Stimulated activated naive CD4-positive, alpha-beta T cell treated with Interleukin-2 at 50 U/mL for 16 hours (primary cell): ENCODE measurements around the gene VWF.

Experiments used
- DNase-seq: peaks from one replicate; lab custom pipeline; 2025; lab: John Stamatoyannopoulos, UW

VWF gene

DNA sequence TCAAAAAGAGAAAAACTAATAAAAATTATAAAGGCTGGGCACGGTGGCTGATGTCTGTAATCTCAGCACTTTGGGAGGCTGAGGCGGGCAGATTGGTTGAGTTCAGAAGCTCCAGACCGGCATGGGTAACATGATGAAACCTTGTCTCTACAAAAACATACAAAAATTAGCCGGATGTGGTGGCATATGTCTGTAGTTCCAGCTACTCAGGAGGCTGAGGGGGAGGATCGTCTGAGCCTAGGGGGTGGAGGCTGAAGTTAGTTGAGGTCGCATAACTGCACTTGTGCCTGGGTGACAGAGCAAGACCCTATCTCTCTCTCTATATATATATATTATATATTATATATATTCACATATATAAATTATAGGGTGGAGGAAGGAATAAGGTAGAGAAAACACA, 146.9 kb downstream of the VWF start:
- DNase-seq, result no peak

DNA sequence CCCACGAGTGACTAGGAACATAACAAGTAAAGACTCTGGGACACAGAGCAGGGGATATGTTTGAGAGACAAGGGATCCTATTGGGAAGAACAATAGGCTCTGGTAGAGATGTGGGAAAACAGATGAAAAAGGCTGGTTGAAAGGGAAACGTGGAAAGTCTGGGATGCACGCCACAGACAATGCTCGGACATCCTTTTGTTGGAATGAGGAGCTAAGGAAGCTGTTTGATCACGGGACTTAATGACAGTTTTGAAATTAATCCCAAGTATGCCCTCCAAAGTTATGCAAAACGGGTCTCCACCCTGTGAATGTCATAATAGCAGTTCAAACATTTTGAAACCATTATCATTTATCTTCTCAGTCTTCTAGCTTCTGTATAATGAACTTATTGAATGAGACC, 147.8 kb downstream of the VWF start:
- no peak for DNase-seq

DNA sequence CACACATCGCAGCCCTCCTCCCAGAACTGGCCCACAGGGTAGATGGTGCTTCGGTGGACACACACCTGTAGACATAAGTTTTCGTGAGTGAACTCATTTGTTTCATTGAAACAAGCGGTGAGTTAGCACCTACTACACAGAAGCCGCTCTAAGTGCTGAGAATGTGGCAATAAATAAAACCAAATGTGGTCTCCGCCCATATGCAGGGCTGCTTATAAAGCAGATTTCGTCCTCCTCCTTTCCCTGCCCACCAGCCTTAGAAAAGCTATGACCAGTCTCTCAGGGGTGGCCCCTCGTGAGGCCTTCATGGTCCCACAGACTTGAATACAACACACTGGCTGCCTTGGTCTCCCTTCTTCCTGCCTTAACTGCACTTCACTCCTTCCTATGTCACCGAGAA, 148.3 kb downstream of the VWF start:
- no peak for DNase-seq

DNA sequence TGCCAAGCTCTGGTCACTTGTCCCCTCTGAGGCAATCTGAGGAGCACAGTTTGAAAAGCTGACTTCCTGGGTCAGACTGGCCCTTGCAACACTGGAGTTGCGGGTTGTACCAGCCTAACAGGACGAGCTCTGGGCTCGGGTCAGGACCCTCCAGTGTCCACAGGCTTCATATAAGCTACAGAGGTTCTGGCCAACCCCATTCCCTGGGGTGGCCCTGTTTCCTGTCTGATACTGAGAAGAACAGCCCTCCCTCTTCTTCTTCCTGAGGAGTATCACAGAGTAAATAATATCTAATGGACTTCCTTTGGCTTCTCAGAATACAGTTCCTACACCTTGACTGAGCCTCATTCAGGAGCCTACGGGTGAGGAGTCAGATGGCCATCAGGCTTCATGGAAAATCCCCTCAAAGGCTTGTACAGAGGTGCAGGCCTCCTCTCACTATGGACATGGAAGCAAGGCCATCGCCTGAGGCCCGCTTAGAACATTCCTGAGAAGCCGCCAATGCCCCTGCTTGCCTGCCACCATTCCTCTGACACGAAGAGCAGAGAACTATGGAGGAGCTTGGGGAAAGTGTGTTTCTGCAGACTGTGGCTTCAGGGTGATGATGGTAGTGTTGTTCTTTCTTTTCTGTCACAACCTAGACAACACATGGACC, 150.9 kb downstream of the VWF start:
- DNase-seq, result no peak

DNA sequence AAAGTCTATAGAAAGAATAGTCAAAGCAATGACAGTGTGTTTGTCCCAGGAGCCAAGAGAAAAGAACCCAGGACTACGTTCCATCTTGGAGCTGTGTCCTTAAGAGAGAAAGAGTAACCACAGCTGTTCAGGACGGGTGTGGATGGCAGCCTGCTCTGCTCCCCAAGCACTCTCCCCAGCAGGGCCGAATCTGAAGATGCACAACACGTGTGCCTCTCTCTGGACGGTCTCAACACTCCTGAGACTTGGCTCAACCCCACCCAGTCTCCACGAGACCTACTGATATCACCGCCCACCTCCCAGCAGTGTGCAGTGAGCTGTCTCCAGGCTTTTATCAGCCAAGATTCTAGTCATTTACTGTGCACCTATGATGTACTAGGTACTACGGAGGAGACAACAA, 152.1 kb downstream of the VWF start:
- DNase-seq, result no peak

DNA sequence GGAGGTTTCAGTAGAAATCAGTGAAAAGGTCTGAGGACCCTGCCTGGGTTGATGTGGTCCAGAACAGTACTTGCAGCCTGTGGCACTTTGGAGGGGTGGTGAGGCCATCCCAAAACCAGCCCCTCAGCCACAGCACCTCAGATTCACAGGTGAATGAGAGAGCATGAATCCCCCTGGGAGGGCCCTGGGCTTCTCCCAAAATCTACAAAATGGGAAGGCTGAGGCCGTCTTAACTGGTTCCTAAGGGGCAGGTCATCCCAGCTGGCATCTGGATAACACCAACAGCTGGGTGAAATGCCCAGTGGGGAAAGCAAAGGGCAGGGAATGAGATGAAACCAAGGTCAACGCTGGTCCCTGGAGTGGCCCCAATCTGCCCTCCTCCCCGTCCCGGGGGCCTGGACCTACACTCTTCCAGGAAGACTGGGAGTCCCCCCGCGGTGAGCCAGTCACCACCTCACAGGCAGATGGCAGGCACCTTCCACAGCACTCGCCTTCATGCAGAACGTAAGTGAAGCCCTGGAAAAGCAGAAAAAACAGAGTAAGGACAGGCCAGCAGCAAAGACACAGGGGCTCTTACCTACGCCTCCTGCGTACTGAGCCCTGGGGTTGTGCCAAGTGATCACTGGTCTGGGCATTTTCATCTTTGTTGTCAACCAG, 153.1 kb downstream of the VWF start:
- no peak for DNase-seq

DNA sequence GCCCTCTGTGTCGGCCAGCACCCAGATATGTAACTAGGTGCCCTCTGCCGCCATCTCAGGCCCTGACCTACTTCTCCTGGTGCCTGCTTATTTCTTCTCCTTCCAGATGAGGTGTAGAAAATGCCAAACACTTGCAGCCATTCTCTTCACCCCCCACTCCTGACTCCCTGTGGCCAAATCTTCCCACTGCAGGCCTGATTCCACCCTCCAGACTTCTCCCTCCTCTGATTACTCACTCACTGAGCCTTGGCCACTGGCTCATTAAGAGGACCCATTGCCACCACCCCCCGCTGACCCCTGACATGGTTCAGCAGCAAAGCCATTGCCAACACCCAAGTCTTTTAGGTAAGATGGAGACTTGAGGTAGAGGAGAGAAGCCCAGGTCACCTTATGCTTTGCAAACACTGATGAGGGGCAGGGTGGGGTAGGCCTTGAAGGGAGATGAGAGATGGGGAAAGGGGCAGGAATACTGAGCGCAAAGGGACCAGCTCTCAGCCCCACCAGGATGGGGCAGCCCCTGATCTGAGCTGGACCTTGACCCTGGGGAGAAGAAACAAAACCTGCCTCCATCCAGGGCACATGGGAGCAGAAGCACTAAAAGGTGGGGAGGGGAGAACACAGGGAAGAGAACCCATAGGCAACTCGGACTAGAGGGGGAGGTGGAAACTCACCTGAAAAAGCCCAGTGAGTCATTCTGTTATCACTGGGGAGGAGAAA, 154.3 kb downstream of the VWF start:
- no peak for DNase-seq

DNA sequence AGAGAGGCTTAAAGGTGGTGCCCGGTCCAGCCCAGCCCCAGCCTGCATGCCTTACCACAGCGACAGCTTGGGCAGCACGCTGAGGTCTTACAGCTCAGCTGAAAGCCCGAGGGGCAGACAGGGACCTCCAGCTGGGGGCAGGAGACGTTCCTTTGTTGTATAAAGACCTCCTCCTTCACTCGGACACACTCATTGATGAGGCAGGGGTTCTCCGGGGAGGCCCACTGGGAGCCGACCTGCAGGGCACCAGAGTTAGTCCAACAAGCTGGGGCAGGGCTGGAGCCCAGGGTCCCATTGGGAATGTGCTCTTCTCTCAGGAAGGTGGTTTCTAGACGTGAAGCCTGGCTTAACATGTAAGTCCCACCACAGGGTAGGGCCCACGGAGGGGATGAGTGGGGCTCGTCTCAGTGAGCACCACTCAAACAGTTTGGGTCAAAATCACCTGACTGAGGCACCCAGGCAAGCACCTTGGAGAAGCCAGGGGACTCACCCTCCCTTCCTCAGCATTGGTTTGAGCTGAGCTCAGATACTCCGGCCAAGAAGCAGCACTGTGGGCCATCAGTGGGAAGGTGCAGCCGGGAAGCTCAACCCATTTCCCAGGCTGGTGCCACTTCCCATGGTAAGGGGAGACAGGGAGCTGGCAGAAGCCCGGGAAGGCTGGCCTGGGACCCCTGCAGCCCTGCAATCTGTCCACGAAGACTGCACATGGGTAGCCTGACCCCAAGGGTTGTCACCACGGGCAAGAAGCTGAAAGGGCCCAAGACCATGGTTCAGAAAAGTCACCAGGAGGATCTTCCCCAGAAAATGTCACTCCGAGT, 155.1 kb downstream of the VWF start:
- no peak for DNase-seq

DNA sequence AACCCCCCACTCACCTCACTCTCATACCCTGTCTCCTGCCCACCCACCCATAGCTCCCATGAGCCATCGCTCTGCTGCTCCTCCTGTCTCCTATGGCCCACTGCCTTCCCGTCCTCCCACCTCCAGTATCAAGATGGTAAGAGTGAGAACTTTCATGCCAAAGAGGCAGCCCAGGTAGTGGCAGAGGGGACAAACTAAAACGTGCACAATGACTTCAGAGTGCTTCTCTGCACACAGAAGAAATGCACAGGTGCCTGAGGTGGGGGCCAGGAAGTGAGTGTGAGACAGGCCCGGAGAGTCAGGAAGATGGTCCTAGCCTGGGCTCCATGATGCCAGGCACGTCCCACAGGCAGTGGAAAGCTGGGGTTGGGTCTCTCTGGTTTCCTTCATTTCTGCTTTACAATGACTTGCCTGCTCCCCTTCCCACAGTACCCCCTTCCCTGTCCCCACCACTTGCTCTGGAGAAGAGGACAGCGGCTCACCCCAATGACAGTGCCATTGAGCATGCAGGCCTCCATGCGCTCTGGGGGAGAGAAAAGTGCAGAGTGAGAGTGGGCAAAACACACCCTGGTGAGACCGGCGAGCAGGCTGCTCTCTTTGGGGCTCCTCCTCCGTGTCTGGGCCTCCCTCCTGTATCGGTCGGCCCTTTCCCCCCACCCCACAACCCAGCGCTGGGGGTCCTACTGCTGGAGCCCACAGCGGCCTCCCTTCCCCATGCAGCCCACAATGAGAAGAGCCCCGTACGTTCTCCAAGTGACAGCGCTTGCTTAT, 156.6 kb downstream of the VWF start:
- DNase-seq, result no peak

DNA sequence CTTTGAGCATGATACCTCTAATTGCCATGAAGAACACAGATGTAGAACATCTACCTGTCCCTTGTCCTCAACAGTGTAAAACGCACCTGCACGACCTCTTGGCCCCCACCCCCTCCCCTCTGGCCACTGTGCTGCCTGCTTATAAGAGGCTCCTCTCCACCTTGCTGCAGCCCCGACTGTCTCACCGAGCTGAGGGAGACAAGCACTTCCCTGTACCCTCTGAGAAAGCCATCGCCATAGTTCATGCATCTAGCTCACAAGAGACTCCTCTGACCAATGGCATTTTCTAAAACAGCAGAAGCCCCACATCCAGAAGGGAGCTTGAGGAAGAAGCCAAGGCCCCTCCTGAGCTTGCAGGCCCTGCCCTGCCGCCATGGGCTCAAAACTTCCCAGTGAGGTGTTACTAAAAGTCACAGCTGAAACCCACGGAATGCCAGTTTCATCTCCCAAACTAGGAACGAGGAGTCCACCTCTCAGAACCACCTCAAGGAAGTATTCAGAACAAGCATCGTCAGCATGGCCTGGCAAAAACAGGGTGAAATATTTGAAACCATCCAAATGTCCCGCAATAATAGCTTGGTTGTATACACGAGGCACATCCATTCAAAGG, 157.9 kb downstream of the VWF start:
- no peak for DNase-seq

DNA sequence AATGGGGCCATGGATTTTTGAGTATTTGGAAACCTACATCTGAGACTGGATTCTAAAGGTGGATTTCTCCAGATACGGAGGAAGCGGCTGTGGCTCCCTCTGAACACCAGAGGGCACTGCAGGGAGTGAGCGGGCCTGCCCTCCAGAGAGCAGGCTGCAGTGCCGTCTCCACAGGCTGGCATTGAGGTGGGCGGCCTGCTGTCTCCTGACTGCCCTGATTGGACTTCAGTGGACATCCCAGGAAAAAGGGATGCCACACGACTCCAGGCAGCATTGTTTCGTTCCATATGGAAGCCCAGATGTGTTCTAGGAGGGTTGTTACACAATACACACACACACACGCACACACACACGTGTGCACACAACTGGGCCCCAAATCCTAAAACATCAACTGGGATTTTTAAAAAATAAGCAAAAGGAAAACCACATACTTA, 158.5 kb downstream of the VWF start:
- no peak for DNase-seq

DNA sequence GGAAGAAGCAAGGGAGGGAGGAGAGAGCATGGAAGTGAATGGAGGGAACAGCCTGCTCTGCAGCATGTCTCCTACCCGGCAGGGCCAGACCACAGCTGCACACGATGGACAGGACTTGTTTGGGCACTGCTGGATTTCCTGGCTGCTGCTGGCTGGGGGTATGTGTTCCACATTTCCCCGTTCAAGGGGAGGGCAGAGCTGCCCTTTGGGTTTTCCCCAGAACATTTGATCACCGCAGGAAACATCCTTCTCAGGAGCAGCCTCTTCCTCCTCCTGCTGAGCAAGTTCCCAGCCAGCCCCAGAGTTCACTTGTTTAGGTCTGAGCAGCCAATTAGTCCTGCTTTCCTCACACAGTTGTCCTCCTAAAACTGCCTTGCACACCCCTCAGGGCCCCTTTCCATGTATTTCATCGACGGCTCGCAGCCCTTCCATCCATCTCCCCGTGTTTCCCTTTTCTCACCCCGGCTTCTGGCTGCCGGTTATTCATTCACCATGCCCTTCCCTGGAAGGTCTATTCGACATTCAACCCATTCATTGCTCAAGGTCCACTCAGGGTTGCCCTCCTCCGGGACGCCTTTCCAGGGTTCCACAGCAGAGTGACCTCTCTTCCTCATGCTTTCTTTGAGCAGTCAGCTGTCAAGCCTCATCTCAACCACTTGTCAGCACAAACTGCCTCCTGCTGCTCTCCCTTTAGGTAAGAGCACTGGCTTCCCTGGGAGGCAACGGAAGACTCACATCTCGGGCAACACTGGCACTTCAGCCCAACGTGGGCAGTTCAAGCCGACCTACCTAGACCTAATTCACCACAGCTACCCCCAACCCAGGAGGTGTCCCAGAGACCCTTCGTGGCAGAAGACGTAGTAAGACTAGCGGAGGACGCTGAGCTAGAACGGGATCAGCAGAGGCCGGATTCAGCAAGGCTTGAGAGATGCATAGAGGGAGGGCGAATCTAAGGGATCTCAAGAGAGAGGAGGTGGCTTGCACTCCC, 159.3 kb downstream of the VWF start:
- DNase-seq, result no peak

DNA sequence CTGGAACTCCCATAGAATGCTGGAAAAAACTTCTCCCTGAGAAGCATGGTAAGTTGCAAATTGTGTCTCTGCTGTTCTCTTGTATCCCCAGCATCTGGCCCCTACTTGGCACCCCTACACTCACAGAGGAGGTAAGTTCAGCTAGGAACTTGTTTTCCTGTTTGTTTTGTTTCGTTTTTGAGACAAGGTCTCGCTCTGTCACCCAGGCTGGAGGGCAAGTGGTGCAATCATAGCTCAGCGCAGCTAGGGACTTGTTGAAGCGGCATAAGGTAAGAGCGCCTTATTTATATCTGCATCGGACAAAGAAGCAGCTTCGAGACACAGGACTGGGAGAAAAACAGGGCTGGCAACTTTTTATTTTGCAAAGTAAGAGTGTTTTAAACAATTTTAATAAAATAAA, 161.0 kb downstream of the VWF start:
- no peak for DNase-seq

DNA sequence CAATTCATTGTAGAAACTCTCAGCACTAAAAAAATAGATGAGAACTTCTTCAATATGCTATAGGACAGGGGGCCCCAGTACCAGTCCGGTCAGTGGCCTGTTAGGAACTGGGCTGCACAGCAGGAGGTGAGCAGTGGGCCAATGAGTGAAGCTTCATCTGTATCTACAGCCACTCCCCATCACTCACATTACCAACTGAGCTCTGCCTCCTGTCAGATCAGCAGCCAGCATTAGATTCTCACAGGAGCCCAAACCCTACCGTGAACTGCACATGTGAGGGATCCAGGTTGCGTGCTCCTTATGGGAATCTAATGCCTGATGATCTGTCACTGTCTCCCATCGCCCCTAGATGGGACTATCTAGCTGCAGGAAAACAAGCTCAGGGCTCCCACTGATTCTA, 163.7 kb downstream of the VWF start:
- no peak for DNase-seq

DNA sequence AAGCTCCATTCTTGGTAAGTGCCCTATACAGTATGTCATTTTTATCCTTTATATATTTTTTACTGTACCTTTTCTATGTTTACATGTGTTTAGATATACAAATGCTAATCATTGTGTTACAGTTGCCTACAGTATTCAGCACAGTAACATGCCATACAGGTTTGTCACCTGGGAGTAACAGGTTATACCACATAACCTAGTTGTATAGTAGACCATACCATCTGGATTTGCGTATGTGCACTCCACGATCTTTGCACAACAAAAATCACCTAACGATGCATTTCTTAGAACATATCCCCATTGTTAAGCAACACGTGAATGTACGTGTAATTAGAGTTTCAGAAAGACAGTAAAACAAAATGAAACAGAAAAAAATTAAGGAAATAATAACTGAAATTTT, 167.5 kb downstream of the VWF start:
- no peak for DNase-seq

DNA sequence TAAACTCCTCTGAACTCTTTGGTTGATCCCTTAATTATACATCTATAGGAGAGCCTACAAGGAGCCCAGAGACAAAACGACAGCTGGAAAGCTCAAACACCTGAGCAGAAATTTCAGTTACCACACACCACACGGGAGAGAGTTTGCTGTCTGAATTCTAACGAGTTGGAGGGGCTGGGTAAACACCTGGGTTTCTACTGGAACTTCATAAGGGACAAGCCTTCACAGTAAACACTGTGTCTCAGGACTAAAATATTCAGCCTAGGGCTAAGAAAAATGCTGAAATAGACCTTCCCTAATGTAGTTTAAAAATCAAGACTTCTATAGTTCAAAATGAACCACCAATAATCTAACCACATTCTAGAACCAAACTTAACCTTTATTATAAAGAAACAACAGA, 169.8 kb downstream of the VWF start:
- no peak for DNase-seq

DNA sequence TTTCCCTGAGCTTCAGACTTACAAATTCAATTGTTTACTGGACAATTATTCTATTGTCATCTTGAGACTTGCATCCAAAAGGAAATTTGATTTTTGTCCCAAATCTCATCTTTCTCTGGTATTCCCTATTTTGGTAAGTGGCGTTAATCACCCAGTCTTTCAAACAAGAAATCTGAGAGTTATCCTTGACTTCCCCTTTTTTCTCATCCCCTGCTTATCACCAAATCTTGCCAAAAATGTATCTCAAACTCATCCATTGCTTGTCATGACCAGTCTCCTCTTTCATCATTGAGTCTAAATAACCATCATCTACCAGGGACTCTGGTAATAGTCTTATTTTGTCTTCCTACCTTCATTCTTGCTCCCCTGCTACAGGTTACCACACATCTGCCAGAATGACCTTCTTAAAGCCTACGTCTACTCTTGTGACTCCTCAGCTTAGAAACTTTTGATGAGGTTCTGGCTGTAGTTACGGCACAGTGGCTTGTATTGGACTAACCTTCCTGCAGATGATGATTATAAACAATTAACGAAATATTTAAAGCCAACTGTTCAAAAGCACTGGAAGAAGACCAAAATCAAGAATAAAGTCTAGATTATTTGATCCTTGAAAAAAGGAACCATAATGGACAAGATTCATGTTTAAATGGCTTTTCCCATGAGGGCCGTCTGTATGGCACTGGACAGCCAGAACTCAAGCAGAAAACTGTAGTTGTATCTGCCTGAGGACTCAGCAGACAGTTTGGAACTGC, 170.5 kb downstream of the VWF start:
- no peak for DNase-seq

DNA sequence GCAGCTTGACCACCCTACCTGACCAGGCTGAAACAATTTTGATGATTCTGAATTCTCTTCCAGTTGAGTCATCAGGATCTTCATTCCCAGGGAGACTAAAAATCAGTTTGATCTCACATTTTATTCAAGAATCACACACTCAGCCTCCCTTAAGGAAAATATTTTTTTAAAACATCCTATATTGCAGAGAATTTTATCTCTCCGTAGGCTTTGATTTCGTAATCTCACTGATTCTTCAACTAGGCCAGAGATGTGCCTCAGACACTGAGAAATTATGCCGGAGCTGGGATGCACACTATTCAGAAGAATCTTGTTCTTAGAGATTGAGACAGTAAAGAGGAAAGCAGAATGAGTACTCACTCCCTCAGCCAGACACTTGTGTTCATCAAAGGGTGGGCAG, 172.4 kb downstream of the VWF start:
- DNase-seq, result no peak

DNA sequence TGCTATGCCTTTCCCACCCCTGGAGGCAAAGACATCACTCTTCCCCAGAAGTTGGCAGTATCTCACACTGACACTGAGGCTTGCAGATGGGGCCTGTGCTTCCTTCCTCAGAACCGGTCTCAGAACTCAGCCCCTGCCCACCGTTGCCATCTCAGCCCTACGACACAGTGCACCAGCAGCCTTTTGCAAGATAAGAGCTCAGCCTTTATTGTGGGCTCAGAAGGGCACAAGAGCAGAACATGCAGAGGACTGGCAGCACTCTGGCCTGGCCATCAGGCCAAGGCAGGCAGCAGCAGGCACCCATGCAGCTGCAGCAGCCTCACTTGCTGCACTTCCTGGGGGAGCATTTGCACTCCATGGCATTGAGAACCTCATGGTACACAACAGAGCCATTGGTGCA, 175.8 kb downstream of the VWF start:
- no peak for DNase-seq
